Stimulated activated CD4-positive, alpha-beta T cell treated with anti-CD3 and anti-CD28 coated beads, TNF-alpha, amount 100 ng/mL, for 48 hours (primary cell): Measurements from ENCODE around the gene AQP10.
"Not testable (repeated sequence)": the region's sequence is repeated elsewhere in the genome, so short reads cannot be mapped to it uniquely, and the experiment has no call there.

Experiments used
- DNase-seq, 3 donors: peaks; one replicate each; pipeline ENCODE4 v3.0.0-alpha.2; 2020; ENCODE audit warnings: low read depth in 3 of 3

AQP10 gene

DNA sequence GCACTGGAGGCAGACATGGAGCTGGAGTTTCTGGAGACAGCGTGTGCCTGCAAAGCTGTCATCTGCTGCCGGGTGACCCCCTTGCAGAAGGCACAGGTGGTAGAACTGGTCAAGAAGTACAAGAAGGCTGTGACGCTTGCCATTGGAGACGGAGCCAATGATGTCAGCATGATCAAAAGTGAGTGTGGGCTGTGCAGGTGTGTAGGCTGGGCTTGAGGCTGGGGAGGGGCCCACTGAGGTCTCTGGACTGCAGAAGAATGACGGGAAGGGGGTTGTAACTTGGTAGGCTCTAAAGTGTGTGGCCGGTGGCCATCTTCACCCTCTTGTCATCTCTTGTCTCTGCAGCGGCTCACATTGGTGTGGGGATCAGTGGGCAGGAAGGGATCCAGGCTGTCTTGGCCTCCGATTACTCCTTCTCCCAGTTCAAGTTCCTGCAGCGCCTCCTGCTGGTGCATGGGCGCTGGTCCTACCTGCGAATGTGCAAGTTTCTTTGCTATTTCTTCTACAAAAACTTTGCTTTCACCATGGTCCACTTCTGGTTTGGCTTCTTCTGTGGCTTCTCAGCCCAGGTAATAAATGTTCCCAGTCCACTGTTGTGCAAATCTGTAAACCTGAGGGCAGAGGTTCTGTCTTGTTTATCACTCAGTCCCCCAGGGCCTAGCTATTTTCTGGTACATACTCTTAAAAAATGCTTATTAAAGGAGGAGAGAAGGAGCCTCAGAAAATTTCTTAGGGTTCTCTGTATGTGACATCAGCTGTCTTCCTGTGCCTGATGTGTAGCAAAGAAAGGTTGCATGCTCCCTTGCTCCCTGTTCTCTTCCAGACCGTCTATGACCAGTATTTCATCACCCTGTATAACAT is 24.3 kb downstream of the AQP10 start:
- DNase-seq: peak in 2 of 3 donors; percentile 62 to 63

DNA sequence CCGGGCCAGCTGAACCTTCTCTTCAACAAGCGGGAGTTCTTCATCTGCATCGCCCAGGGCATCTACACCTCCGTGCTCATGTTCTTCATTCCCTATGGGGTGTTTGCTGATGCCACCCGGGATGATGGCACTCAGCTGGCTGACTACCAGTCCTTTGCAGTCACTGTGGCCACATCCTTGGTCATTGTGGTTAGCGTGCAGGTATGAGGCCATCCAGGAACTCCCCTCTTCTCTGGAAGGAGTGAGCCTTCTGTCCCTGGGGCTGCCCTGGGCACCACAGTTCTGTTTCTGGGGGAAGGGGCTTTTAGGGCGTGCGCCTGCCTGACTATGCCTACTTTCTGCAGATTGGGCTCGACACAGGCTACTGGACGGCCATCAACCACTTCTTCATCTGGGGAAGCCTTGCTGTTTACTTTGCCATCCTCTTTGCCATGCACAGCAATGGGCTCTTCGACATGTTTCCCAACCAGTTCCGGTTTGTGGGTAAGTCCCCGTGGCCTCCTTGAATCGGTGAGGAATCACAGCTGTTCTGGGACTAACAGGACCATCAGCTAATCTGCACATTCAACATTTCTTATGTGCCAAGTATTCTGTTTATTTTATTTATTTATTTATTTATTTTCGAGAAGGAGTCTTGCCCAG is 25.5 kb downstream of the AQP10 start:
- no peak for DNase-seq

GRCh38 chr1:154347961-154348360 is 27.1 kb downstream of the AQP10 start:
- DNase-seq: no peak

- DNase-seq: no peak
Observed at GRCh38 chr1:154348429-154349076, 27.7 kb downstream of the AQP10 start.

- no peak for DNase-seq
Observed at GRCh38 chr1:154349121-154349520, 28.2 kb downstream of the AQP10 start.

DNA sequence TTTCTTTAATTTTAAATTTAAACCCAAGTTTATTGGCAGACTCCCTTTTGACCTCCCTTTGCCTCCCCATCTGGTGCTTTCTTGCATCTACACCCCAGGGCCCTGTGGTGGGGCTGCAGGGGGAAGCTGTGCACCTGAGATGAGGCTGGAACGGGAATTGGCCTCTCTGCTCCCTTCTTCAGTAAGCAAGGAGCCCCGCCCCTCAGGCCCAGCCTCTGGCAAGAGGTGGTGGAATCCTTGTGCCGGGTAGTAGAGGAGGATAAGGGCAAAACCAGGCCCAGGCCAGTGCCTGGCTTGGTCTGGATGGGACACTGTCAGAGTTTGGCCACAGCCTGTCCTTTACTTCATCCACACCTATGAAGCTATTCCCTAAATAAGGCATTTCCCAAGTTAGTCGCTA is 29.5 kb downstream of the AQP10 start:
- no peak for DNase-seq

DNA sequence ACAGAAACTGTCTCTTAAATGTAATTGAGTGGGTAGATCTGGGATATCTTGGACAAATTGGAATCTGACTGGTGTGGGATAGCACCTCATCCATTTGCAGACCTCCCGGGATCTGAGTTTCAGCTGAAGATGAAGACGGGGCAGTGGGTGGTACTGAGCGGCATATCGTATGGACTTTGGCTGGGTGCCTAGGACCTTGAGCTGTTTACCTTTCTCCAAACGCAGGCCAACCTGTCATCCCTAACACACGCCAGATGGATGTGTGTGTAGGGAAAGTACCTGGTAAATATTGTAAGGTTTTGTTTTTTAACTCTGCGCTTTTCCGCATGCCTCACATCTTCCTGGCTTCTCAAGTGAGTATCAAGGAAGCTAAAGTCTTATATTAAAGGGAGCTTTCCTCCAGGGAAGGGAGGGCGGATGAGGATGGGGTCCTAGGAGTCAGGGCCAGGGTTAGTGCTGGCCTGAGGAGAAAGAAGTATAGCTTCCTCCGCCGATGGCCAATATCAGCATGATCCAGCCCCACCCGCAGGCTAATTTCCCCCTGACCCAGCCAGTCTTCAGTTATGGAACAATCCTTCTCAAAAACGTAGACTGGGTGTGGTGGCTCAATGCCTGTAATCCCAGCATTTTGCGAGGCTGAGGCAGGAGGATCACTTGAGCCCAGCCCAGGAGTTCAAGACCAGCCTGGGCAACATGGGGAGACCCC is 30.6 kb downstream of the AQP10 start:
- no peak for DNase-seq

DNA sequence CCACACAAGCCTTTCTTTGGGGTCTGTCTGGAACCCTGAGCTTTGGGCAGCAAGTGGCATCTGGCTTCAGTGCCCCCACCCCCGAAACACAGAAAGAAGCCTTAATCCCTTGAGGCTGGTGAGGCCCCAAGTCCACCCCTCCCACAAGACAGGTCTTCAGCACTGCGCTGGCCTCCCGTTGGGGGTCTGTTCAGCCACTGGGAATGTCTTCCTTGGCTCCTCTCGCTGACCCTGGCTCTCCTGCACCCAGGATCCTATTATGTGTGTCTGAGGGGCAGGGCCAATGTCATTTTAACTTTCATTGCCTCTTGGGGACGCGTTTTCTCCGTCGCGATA is 31.3 kb downstream of the AQP10 start:
- no peak for DNase-seq

DNA sequence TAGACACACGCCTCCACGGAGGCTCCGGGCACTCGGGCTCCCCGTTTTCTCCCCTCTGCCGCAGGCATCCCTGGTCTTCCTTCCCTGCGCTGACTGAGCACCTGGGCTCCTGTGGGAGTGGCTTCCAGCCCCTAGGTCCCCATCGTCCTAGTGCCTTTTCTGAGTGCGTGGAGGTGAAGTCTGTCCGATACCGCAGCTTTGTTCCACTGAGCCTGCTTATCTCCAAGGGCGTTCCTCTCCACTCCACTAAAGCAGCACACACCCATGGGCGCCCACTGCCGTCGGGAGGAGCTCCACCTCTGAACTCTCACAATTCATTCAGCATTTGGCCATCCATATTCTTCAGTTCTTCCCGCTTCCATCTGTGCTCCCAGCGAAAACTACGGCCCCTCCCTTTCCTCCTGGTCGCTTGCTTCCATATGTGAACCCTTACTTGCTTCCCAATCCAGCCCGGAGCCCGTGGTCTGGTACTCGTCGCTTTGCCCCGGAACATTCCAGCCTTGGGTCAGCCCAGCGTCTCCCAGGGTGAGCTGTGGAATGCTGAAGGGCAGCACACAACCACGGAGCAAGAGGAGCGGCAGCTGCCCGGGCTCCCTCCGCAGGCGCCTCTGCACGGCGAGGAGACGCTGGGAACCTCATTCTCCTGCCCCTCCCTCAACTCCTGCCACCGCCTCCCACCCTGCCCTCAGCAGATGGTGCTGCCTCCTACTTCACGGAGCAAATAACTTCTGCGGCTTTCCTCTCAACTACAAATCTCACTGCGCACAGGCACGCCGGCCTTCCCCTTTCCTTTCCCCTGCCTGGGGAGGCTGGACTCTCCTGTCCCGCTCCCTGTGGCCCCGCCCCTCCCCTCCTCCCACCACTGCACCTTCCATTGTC is 31.9 kb downstream of the AQP10 start:
- DNase-seq: peak in 1 of 3 donors; percentile 25

- peak in 1 of 3 donors; percentile 23 for DNase-seq
Observed at GRCh38 chr1:154353460-154353904, 32.6 kb downstream of the AQP10 start.

DNA sequence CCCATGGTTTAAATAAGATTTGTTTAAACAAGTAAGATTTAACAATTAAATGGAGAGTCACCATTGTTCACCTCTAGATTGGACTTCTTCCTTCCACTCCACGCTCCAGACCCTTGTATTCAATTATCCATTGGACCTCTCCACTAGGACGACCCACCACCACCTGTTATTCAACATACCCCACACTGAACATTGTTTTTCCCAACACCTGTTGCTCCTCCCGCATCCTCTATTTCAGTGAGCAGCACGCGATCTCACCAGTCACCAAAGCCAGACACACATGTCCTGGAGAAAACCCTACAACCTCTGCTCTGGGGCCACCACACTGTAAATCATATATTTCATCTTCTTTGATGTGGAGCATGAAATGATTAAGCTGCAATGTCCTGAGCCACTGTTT is 33.1 kb downstream of the AQP10 start:
- no peak for DNase-seq

DNA sequence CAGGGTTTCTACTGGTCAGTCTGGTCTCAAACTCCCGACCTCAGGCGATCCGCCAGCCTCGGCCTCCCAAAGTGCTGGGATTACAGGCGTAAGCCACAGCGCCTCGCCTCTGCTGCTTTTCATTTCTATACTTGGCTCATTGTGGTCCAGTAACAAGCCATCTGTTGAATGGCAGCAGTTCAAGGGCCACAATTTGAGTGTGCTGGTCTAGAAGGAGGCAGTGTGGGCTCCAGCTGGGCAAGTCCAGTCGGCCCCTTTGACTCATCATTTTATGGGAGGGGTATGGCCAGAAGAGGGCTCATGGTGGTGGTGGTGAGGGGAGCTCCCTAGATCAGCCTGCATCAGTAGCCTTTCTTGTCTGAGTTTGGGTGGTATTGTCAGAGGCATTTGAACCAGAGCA is 37.6 kb downstream of the AQP10 start:
- no peak for DNase-seq

- no peak for DNase-seq
Observed at GRCh38 chr1:154360288-154360687, 39.4 kb downstream of the AQP10 start.

DNA sequence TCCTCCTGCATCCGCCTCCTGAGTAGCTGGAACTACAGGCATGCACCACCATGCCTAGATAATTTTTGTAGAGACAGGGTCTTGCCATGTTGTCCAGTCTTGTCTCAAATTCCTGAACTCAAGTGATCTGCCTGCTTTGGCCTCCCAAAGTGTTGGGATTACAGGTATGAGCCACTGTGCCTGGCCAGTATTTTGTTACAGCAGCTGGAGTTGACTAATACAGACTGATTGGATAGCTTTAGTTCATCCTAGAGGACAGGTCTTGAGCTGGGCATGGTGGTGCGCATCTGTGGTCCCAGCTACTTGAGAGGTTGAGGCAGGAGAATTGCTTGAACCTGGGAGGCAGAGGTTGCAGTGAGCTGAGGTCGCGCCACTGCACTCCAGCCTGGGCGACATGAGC is 40.0 kb downstream of the AQP10 start:
- not testable (repeated sequence) for DNase-seq

- no peak for DNase-seq
Observed at GRCh38 chr1:154361357-154361756, 40.5 kb downstream of the AQP10 start.

DNA sequence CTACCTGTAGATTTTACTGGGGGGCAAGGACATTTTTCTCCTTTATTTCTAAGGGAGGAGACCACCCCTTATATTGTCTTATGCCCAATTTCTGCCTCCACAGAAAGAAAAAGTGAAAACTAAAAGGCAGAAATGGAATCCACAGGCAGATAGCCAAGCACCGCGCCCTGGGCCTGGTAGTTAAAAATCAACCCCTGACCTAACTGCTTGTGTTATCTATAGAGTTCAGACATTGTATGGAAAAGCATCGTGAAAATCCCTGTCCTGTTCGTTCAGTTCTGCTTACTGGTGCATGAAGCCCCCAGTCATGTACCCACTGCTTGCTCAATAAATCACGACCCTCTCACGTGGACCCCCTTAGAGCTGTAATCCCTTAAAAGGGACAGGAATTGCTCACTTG is 50.5 kb downstream of the AQP10 start:
- no peak for DNase-seq

DNA sequence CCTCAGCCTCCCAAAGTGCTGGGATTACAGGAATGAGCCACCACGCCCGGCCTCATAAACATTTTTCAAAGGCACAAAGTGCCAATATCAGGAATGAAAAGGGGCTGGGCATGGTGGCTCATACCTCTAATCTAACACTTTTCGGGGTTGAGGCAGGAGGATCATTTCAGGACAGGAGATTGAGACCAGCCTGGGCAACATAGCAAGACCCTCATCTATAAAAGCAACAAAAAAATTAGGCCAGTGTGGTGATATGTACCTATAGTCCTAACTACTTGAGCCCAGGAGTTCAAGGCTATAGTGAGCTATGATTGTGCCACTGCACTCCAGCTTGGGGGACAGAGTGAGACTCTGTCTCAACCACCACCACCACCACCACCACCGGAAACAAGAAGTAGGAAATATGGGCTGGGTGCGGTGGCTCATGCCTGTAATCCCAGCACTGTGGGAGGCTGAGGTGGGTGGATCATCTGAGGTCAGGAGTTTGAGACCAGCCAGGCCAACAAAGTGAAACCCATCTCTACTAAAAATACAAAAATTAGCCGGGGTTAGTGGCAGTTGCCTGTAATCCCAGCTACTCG is 53.0 kb downstream of the AQP10 start:
- DNase-seq: not testable (repeated sequence)
